HG03432 (cell line): Measurements from ENCODE around the gene RAB20.
"Not testable (repeated sequence)": the region's sequence is repeated elsewhere in the genome, so short reads cannot be mapped to it uniquely, and the experiment has no call there.

Experiments
- ATAC-seq: cut with Tn5 transposase; IDR thresholded peaks from one replicate; pipeline ENCODE4 v1.9.1; 2021; ENCODE audit warnings: mild to moderate bottlenecking, moderate library complexity; ENCODE audit not compliant: unreplicated experiment

RAB20 gene

GRCh38 chr13:110495376-110495775 lies 66.1 kb downstream of the RAB20 start:
- no peak for ATAC-seq

- no peak for ATAC-seq
Measured at GRCh38 chr13:110493613-110494012, 67.9 kb downstream of the RAB20 start.

- ATAC-seq: no peak
Measured at GRCh38 chr13:110492679-110493593, 68.6 kb downstream of the RAB20 start.

GRCh38 chr13:110491869-110492678 lies 69.4 kb downstream of the RAB20 start:
- ATAC-seq: no peak

- ATAC-seq: no peak
Measured at GRCh38 chr13:110490009-110490770, 71.3 kb downstream of the RAB20 start.

- not testable (repeated sequence) for ATAC-seq
Measured at GRCh38 chr13:110486880-110487279, 74.6 kb downstream of the RAB20 start.

GRCh38 chr13:110486061-110486715 lies 75.3 kb downstream of the RAB20 start:
- no peak for ATAC-seq

GRCh38 chr13:110485604-110486003 lies 75.9 kb downstream of the RAB20 start:
- no peak for ATAC-seq

GRCh38 chr13:110484290-110485048 lies 77.1 kb downstream of the RAB20 start:
- ATAC-seq: no peak

GRCh38 chr13:110483386-110483968 lies 78.0 kb downstream of the RAB20 start:
- no peak for ATAC-seq

GRCh38 chr13:110480161-110480560 lies 81.4 kb downstream of the RAB20 start:
- no peak for ATAC-seq

GRCh38 chr13:110479648-110480047 lies 81.9 kb downstream of the RAB20 start:
- no peak for ATAC-seq

- no peak for ATAC-seq
Measured at GRCh38 chr13:110479215-110479545, 82.3 kb downstream of the RAB20 start.

- no peak for ATAC-seq
Measured at GRCh38 chr13:110478405-110479214, 82.9 kb downstream of the RAB20 start.

GRCh38 chr13:110477706-110478245 lies 83.7 kb downstream of the RAB20 start:
- no peak for ATAC-seq

GRCh38 chr13:110476220-110476617 lies 85.3 kb downstream of the RAB20 start:
- no peak for ATAC-seq

- no peak for ATAC-seq
Measured at GRCh38 chr13:110475550-110476219, 85.8 kb downstream of the RAB20 start.

GRCh38 chr13:110475117-110475516 lies 86.4 kb downstream of the RAB20 start:
- ATAC-seq: no peak
